ENCODE results near the gene RANBP3. TPM values are rescaled to one million over a fixed set of nuclear protein-coding genes. Genes with fewer than 3 reads are reported as not detected.
"Not testable (repeated sequence)": the region's sequence is repeated elsewhere in the genome, so short reads cannot be mapped to it uniquely, and the experiment has no call there.

The RANBP3 gene
- total and polyA plus RNA-seq, 7 experiments from 2014 or later = 7.0 to 104 (median 92.0) TPM

GRCh38 chr19:5884065-5884811, 93.7 kb downstream of the RANBP3 start:
- CTCF ChIA-PET = interaction anchor here (0.7 kb wide), 1 partner anchor 67 kb away, joined by 3 read pairs; no protein-coding TSS in a partner anchor

GRCh38 chr19:5883157-5883873, 94.6 kb downstream of the RANBP3 start:
- H3K27ac Mint-ChIP-seq; H3K36me3 ChIP-seq (ENCODE audit: control insufficient read depth in 2 of 3, insufficient read depth in 3 of 3, low read length in 3 of 3); H3K9me3 ChIP-seq (ENCODE audit: control insufficient read depth in 2 of 3, low read length in 3 of 3); H3K9me3 Mint-ChIP-seq; intact Hi-C loops (cut with micrococcal nuclease); H3K4me3 Mint-ChIP-seq; H3K4me1 ChIP-seq (ENCODE audit: control insufficient read depth in 2 of 2, insufficient read depth in 2 of 2, low read length in 2 of 2); H3K27me3 ChIP-seq (ENCODE audit: control insufficient read depth in 2 of 2, insufficient read depth in 2 of 2, low read length in 2 of 2); H3K4me3 ChIP-seq (ENCODE audit: low read length); H3K4me1 Mint-ChIP-seq; ATAC-seq; POLR2A ChIA-PET; CTCF ChIA-PET; DNase-seq; H3K36me3 Mint-ChIP-seq; H3K27ac ChIP-seq (ENCODE audit: low read depth, low read length): not testable (repeated sequence)
- peaks cover 8 to 22% (median 10%) of the 10 kb centered on the region in 5 donors for H3K27me3 Mint-ChIP-seq

More at GRCh38 chr19:5884065-5884811, 93.7 kb downstream of the RANBP3 start:
- H3K36me3 ChIP-seq (ENCODE audit: control insufficient read depth in 2 of 3, insufficient read depth in 3 of 3, low read length in 3 of 3); H3K27me3 ChIP-seq (ENCODE audit: control insufficient read depth in 2 of 2, insufficient read depth in 2 of 2, low read length in 2 of 2); H3K4me1 ChIP-seq (ENCODE audit: control insufficient read depth in 2 of 2, insufficient read depth in 2 of 2, low read length in 2 of 2); H3K9me3 Mint-ChIP-seq; H3K4me3 ChIP-seq (ENCODE audit: low read length); ATAC-seq; H3K4me3 Mint-ChIP-seq; DNase-seq; H3K9me3 ChIP-seq (ENCODE audit: control insufficient read depth in 2 of 3, low read length in 3 of 3); H3K27ac ChIP-seq (ENCODE audit: low read depth, low read length); H3K4me1 Mint-ChIP-seq; POLR2A ChIA-PET; intact Hi-C loops (cut with micrococcal nuclease); H3K36me3 Mint-ChIP-seq; H3K27ac Mint-ChIP-seq: not testable (repeated sequence)
- H3K27me3 Mint-ChIP-seq = peaks cover 8 to 20% (median 11%) of the 10 kb centered on the region in 5 donors

GRCh38 chr19:5882421-5882968, 95.4 kb downstream of the RANBP3 start:
- intact Hi-C loops (cut with micrococcal nuclease) = no loop called here
- no peak overlapping the region for H3K4me3 Mint-ChIP-seq
- H3K27ac Mint-ChIP-seq = no peak overlapping the region
- POLR2A ChIA-PET = no interaction called here
- peaks cover 8 to 22% (median 10%) of the 10 kb centered on the region in 5 donors for H3K27me3 Mint-ChIP-seq
- DNase-seq (no peak), ATAC-seq (no peak)
- Histone ChIP-seq H3K36me3 (ENCODE audit: control insufficient read depth in 2 of 3, insufficient read depth in 3 of 3, low read length in 3 of 3) (no peaks in the 10 kb centered on the region), H3K9me3 (ENCODE audit: control insufficient read depth in 2 of 3, low read length in 3 of 3) (no peaks in the 10 kb centered on the region), H3K27me3 (ENCODE audit: control insufficient read depth in 2 of 2, insufficient read depth in 2 of 2, low read length in 2 of 2) (no peaks in the 10 kb centered on the region), H3K27ac (ENCODE audit: low read depth, low read length) (no peak overlapping the region), H3K4me3 (ENCODE audit: low read length) (no peak overlapping the region), H3K4me1 (ENCODE audit: control insufficient read depth in 2 of 2, insufficient read depth in 2 of 2, low read length in 2 of 2) (no peaks in the 10 kb centered on the region)
- no peaks in the 10 kb centered on the region for H3K36me3 Mint-ChIP-seq
- H3K4me1 Mint-ChIP-seq = no peaks in the 10 kb centered on the region
- CTCF ChIA-PET = interaction anchor here (0.6 kb wide), 1 partner anchor 178 kb away, joined by 3 read pairs; no protein-coding TSS in a partner anchor
- H3K9me3 Mint-ChIP-seq = no peaks in the 10 kb centered on the region

GRCh38 chr19:5881543-5882299, 96.2 kb downstream of the RANBP3 start:
- POLR2A ChIA-PET = no interaction called here
- Mint-ChIP-seq H3K4me1 (no peaks in the 10 kb centered on the region), H3K4me3 (no peak overlapping the region)

GRCh38 chr19:5880604-5881078, 97.3 kb downstream of the RANBP3 start:
- CTCF ChIA-PET = no interaction called here
- Mint-ChIP-seq H3K4me3 (no peak overlapping the region), H3K9me3 (no peaks in the 10 kb centered on the region), H3K4me1 (no peaks in the 10 kb centered on the region), H3K27me3 (peaks cover 8 to 29% (median 10%) of the 10 kb centered on the region in 5 donors), H3K36me3 (no peaks in the 10 kb centered on the region), H3K27ac (no peak overlapping the region)
- POLR2A ChIA-PET = no interaction called here
- no peaks in the 10 kb centered on the region for H3K27me3 ChIP-seq (ENCODE audit: control insufficient read depth in 2 of 2, insufficient read depth in 2 of 2, low read length in 2 of 2)
- H3K36me3 ChIP-seq (ENCODE audit: control insufficient read depth in 2 of 3, insufficient read depth in 3 of 3, low read length in 3 of 3) = no peaks in the 10 kb centered on the region
- no peak for ATAC-seq
- H3K27ac ChIP-seq (ENCODE audit: low read depth, low read length) = no peak overlapping the region
- no peak overlapping the region for H3K4me3 ChIP-seq (ENCODE audit: low read length)
- intact Hi-C loops (cut with micrococcal nuclease) = no loop called here
- no peak for DNase-seq
- no peaks in the 10 kb centered on the region for H3K4me1 ChIP-seq (ENCODE audit: control insufficient read depth in 2 of 2, insufficient read depth in 2 of 2, low read length in 2 of 2)
- H3K9me3 ChIP-seq (ENCODE audit: control insufficient read depth in 2 of 3, low read length in 3 of 3) = no peaks in the 10 kb centered on the region

More at GRCh38 chr19:5881543-5882299, 96.2 kb downstream of the RANBP3 start:
- Histone ChIP-seq H3K27me3 (ENCODE audit: control insufficient read depth in 2 of 2, insufficient read depth in 2 of 2, low read length in 2 of 2) (no peaks in the 10 kb centered on the region), H3K9me3 (ENCODE audit: control insufficient read depth in 2 of 3, low read length in 3 of 3) (no peaks in the 10 kb centered on the region), H3K36me3 (ENCODE audit: control insufficient read depth in 2 of 3, insufficient read depth in 3 of 3, low read length in 3 of 3) (no peaks in the 10 kb centered on the region), H3K4me3 (ENCODE audit: low read length) (no peak overlapping the region), H3K4me1 (ENCODE audit: control insufficient read depth in 2 of 2, insufficient read depth in 2 of 2, low read length in 2 of 2) (no peaks in the 10 kb centered on the region), H3K27ac (ENCODE audit: low read depth, low read length) (no peak overlapping the region)
- no peaks in the 10 kb centered on the region for H3K9me3 Mint-ChIP-seq
- ATAC-seq = no peak
- CTCF ChIA-PET = interaction anchor here (0.6 kb wide), 1 partner anchor 178 kb away, joined by 3 read pairs; no protein-coding TSS in a partner anchor
- intact Hi-C loops (cut with micrococcal nuclease) = no loop called here
- H3K27ac Mint-ChIP-seq = no peak overlapping the region
- no peaks in the 10 kb centered on the region for H3K36me3 Mint-ChIP-seq
- DNase-seq = no peak
- H3K27me3 Mint-ChIP-seq = peaks cover 8 to 22% (median 10%) of the 10 kb centered on the region in 5 donors

GRCh38 chr19:5880196-5880595, 97.7 kb downstream of the RANBP3 start:
- Histone ChIP-seq H3K27me3 (ENCODE audit: control insufficient read depth in 2 of 2, insufficient read depth in 2 of 2, low read length in 2 of 2) (no peaks in the 10 kb centered on the region), H3K27ac (ENCODE audit: low read depth, low read length) (no peak overlapping the region), H3K4me1 (ENCODE audit: control insufficient read depth in 2 of 2, insufficient read depth in 2 of 2, low read length in 2 of 2) (no peaks in the 10 kb centered on the region), H3K4me3 (ENCODE audit: low read length) (no peak overlapping the region), H3K9me3 (ENCODE audit: control insufficient read depth in 2 of 3, low read length in 3 of 3) (no peaks in the 10 kb centered on the region), H3K36me3 (ENCODE audit: control insufficient read depth in 2 of 3, insufficient read depth in 3 of 3, low read length in 3 of 3) (no peaks in the 10 kb centered on the region)
- intact Hi-C loops (cut with micrococcal nuclease) = no loop called here
- H3K4me1 Mint-ChIP-seq = no peaks in the 10 kb centered on the region
- no peaks in the 10 kb centered on the region for H3K36me3 Mint-ChIP-seq
- POLR2A ChIA-PET = no interaction called here
- ATAC-seq (no peak), DNase-seq (no peak)
- no peak overlapping the region for H3K27ac Mint-ChIP-seq
- H3K4me3 Mint-ChIP-seq = no peak overlapping the region
- peaks cover 5 to 26% (median 8%) of the 10 kb centered on the region in 5 donors for H3K27me3 Mint-ChIP-seq
- CTCF ChIA-PET = no interaction called here
- no peaks in the 10 kb centered on the region for H3K9me3 Mint-ChIP-seq

All from naive thymus-derived CD4-positive, alpha-beta T cell (primary cell).